ENCODE data around the gene PARVG. TPM values are rescaled to one million over a fixed set of nuclear protein-coding genes. Genes with fewer than 3 reads are reported as not detected.

The PARVG gene, protein sequence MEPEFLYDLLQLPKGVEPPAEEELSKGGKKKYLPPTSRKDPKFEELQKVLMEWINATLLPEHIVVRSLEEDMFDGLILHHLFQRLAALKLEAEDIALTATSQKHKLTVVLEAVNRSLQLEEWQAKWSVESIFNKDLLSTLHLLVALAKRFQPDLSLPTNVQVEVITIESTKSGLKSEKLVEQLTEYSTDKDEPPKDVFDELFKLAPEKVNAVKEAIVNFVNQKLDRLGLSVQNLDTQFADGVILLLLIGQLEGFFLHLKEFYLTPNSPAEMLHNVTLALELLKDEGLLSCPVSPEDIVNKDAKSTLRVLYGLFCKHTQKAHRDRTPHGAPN
- not detected for total RNA-seq (ENCODE audit: unreplicated experiment)
- long read RNA-seq: 0 reads

DNA sequence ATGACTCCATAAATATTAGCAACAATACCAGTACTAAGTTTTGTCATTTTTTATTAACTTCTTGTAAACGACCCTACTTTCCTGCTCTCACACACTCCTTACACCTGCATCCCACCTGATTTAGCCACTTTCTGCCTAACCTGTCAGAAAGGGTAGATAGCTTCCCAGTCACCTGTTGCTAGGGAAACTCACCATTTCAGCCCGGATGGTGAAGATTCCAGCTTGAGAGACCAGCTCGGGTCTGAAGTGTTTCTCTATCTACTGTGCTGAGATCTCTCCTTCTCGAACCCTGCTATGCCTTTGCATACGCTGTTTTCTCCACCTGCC is at the start of gene PARVG:
Gene PARVG (plus strand): TSS at position 220 of the 327 bp plus-strand sequence. CDS start 2,405 bp downstream, outside the sequence.
- Mint-ChIP-seq H3K36me3 (ENCODE audit: unreplicated experiment) (no peaks in the 10 kb centered on the region), H3K4me1 (ENCODE audit: low read depth, unreplicated experiment) (no peaks in the 10 kb centered on the region), H3K9me3 (ENCODE audit: unreplicated experiment) (peaks cover 3% of the 10 kb centered on the region), H3K27me3 (ENCODE audit: unreplicated experiment) (peaks cover 4% of the 10 kb centered on the region), H3K27ac (ENCODE audit: unreplicated experiment) (no peak within 1 kb of the TSS), H3K4me3 (ENCODE audit: unreplicated experiment) (no peak within 1 kb of the TSS)
- DNase-seq: no peak
- no peak for TF ChIP-seq CTCF (IDR thresholded peaks at IDR 0.05; ENCODE audit: partially characterized antibody, unreplicated experiment)

DNA sequence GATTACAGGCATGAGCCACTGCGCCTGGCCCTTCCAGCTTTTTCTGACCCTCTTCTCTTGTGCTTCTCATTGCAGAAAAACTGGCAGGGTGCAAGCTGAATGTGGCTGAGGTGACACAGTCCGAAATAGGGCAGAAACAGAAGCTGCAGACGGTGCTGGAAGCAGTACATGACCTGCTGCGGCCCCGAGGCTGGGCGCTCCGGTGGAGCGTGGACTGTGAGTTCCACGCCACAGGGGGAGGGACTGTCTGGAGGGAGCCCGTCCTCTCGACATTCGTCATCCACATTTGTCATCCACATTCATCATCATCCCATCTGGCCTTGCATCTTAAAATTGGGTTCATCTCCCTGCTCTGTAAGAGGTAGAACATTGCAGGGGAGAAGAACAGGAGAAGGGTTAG is 49.3 kb upstream of the PARVG start:
- peaks cover 20% of the 10 kb centered on the region for H3K36me3 Mint-ChIP-seq (ENCODE audit: unreplicated experiment)
- no peak for DNase-seq
- no peak for TF ChIP-seq CTCF (IDR thresholded peaks at IDR 0.05; ENCODE audit: partially characterized antibody, unreplicated experiment)

GRCh38 chr22:44131989-44132685 is 48.6 kb upstream of the PARVG start:
- DNase-seq: no peak
- H3K9me3 Mint-ChIP-seq (ENCODE audit: unreplicated experiment): peaks cover 5% of the 10 kb centered on the region
- H3K4me3 Mint-ChIP-seq (ENCODE audit: unreplicated experiment): no peak overlapping the region
- H3K4me1 Mint-ChIP-seq (ENCODE audit: low read depth, unreplicated experiment): peaks cover 12% of the 10 kb centered on the region
- no peak for TF ChIP-seq CTCF (IDR thresholded peaks at IDR 0.05; ENCODE audit: partially characterized antibody, unreplicated experiment)
- H3K27me3 Mint-ChIP-seq (ENCODE audit: unreplicated experiment): peaks cover 5% of the 10 kb centered on the region
- H3K36me3 Mint-ChIP-seq (ENCODE audit: unreplicated experiment): peaks cover 22% of the 10 kb centered on the region
- H3K27ac Mint-ChIP-seq (ENCODE audit: unreplicated experiment): peak overlapping the region; percentile 22

More for the DNA sequence above, 49.3 kb upstream of the PARVG start:
- H3K4me3 Mint-ChIP-seq (ENCODE audit: unreplicated experiment): no peak overlapping the region
- H3K27ac Mint-ChIP-seq (ENCODE audit: unreplicated experiment): no peak overlapping the region
- H3K4me1 Mint-ChIP-seq (ENCODE audit: low read depth, unreplicated experiment): peaks cover 12% of the 10 kb centered on the region
- peaks cover 3% of the 10 kb centered on the region for H3K27me3 Mint-ChIP-seq (ENCODE audit: unreplicated experiment)
- H3K9me3 Mint-ChIP-seq (ENCODE audit: unreplicated experiment): peaks cover 1% of the 10 kb centered on the region

GRCh38 chr22:44132724-44133123 is 48.0 kb upstream of the PARVG start:
- Mint-ChIP-seq H3K27me3 (ENCODE audit: unreplicated experiment) (peaks cover 6% of the 10 kb centered on the region), H3K4me1 (ENCODE audit: low read depth, unreplicated experiment) (peaks cover 12% of the 10 kb centered on the region), H3K9me3 (ENCODE audit: unreplicated experiment) (peaks cover 7% of the 10 kb centered on the region), H3K27ac (ENCODE audit: unreplicated experiment) (peak overlapping the region; percentile 22), H3K36me3 (ENCODE audit: unreplicated experiment) (peaks cover 19% of the 10 kb centered on the region), H3K4me3 (ENCODE audit: unreplicated experiment) (no peak overlapping the region)
- TF ChIP-seq CTCF (IDR thresholded peaks at IDR 0.05; ENCODE audit: partially characterized antibody, unreplicated experiment): no peak
- DNase-seq: no peak

DNA sequence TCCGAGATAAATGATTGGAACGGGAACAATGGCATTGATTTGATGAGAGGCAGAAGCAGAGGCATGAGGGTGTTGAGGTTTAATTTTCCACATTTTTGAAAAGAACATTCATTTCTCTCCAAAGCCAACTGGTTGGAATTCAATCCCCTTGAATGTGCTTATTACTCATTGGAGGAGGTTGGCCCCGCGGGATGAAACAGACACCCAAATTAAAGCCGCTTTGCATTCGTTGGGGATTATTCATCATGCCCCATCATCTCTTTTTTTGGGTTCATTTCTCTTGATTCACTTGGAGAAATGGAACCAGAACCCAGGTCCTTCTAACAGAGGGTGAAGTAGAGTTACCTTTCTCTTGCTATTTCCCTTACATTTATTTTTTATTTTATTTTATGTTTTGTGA is 47.6 kb upstream of the PARVG start:
- H3K9me3 Mint-ChIP-seq (ENCODE audit: unreplicated experiment): peaks cover 7% of the 10 kb centered on the region
- no peak overlapping the region for H3K4me3 Mint-ChIP-seq (ENCODE audit: unreplicated experiment)
- peaks cover 12% of the 10 kb centered on the region for H3K4me1 Mint-ChIP-seq (ENCODE audit: low read depth, unreplicated experiment)
- DNase-seq: no peak
- no peak for TF ChIP-seq CTCF (IDR thresholded peaks at IDR 0.05; ENCODE audit: partially characterized antibody, unreplicated experiment)
- peaks cover 19% of the 10 kb centered on the region for H3K36me3 Mint-ChIP-seq (ENCODE audit: unreplicated experiment)
- peaks cover 6% of the 10 kb centered on the region for H3K27me3 Mint-ChIP-seq (ENCODE audit: unreplicated experiment)
- H3K27ac Mint-ChIP-seq (ENCODE audit: unreplicated experiment): no peak overlapping the region

Measured in glutamatergic neuron (in vitro differentiated cells).